GM18511 (cell line): ENCODE data around the gene THSD4.

ENCODE experiments used
- ATAC-seq: cut with Tn5 transposase; IDR thresholded peaks from one replicate; pipeline ENCODE4 v1.9.1; 2021; ENCODE audit warnings: mild to moderate bottlenecking, moderate library complexity; ENCODE audit not compliant: unreplicated experiment

THSD4 gene

GRCh38 chr15:71341811-71342550, 226.7 kb downstream of the THSD4 start:
- no peak for ATAC-seq

- ATAC-seq, result no peak
These were observed 227.4 kb downstream of the THSD4 start for GRCh38 chr15:71342658-71343057.

- no peak for ATAC-seq
These were observed 229.0 kb downstream of the THSD4 start for GRCh38 chr15:71344316-71344715.

GRCh38 chr15:71345186-71345585, 229.9 kb downstream of the THSD4 start:
- ATAC-seq, result no peak

- ATAC-seq, result no peak
These were observed 231.2 kb downstream of the THSD4 start for GRCh38 chr15:71346464-71346863.

GRCh38 chr15:71348597-71348996, 233.3 kb downstream of the THSD4 start:
- no peak for ATAC-seq

GRCh38 chr15:71349336-71349735, 234.1 kb downstream of the THSD4 start:
- no peak for ATAC-seq

- ATAC-seq, result no peak
These were observed 234.7 kb downstream of the THSD4 start for GRCh38 chr15:71349736-71350526.

GRCh38 chr15:71350622-71351378, 235.5 kb downstream of the THSD4 start:
- ATAC-seq, result no peak

- no peak for ATAC-seq
These were observed 236.9 kb downstream of the THSD4 start for GRCh38 chr15:71352125-71352524.

- no peak for ATAC-seq
These were observed 237.5 kb downstream of the THSD4 start for GRCh38 chr15:71352765-71353164.

GRCh38 chr15:71353171-71353570, 237.9 kb downstream of the THSD4 start:
- ATAC-seq, result no peak

GRCh38 chr15:71355268-71355667, 240.0 kb downstream of the THSD4 start:
- no peak for ATAC-seq

GRCh38 chr15:71357321-71357732, 242.1 kb downstream of the THSD4 start:
- ATAC-seq, result no peak

- no peak for ATAC-seq
These were observed 242.7 kb downstream of the THSD4 start for GRCh38 chr15:71357967-71358366.

GRCh38 chr15:71359246-71359645, 244.0 kb downstream of the THSD4 start:
- ATAC-seq, result no peak

- no peak for ATAC-seq
These were observed 247.3 kb downstream of the THSD4 start for GRCh38 chr15:71362556-71362955.

- no peak for ATAC-seq
These were observed 248.0 kb downstream of the THSD4 start for GRCh38 chr15:71362987-71363968.

- ATAC-seq, result no peak
These were observed 248.9 kb downstream of the THSD4 start for GRCh38 chr15:71364117-71364584.

- ATAC-seq, result no peak
These were observed 251.3 kb downstream of the THSD4 start for GRCh38 chr15:71366522-71366921.
